Mesenchymal stem cell (in vitro differentiated cells and primary cell): ENCODE data around the gene SBSN.

ENCODE experiments used
- DNase-seq: peaks from one replicate; pipeline ENCODE4 v3.0.0-alpha.2; 2013
- H2AFZ ChIP-seq: one replicate; pipeline ENCODE4 v1.6.1; 2013; ENCODE audit warnings: low read depth, mild to moderate bottlenecking, control low read depth, inconsistent platforms, low read length, moderate library complexity
- H2AK5ac ChIP-seq: 2 replicates; pipeline ENCODE4 v1.6.1; 2013; ENCODE audit warnings: low read length, moderate library complexity, mild to moderate bottlenecking, inconsistent platforms; ENCODE audit not compliant: severe bottlenecking
- H2BK120ac ChIP-seq: one replicate; pipeline ENCODE4 v1.6.1; 2013; ENCODE audit warnings: low read depth, mild to moderate bottlenecking, inconsistent platforms, low read length, moderate library complexity
- H2BK12ac ChIP-seq, 2 experiments: one replicate each; pipeline ENCODE4 v1.6.1; 2013; ENCODE audit warnings: inconsistent platforms in 2 of 2, low read length in 2 of 2, mild to moderate bottlenecking in 2 of 2, moderate library complexity in 2 of 2, control low read depth in 1 of 2
- H2BK15ac ChIP-seq: one replicate; pipeline ENCODE4 v1.6.1; 2013; ENCODE audit warnings: mild to moderate bottlenecking, low read depth, inconsistent platforms; ENCODE audit not compliant: poor library complexity, severe bottlenecking
- H2BK5ac ChIP-seq: 2 replicates; pipeline ENCODE4 v1.6.1; 2013; ENCODE audit warnings: low read depth, mild to moderate bottlenecking, low read length, control low read depth, inconsistent platforms; ENCODE audit not compliant: poor library complexity, severe bottlenecking
- H3K14ac ChIP-seq, 2 experiments: one replicate each; pipeline ENCODE4 v1.6.1; 2013; ENCODE audit warnings: inconsistent platforms in 2 of 2, low read length in 2 of 2, control low read depth in 1 of 2, mild to moderate bottlenecking in 1 of 2, moderate library complexity in 1 of 2
- H3K18ac ChIP-seq, 2 experiments: one replicate each; pipeline ENCODE4 v1.6.1; 2013; ENCODE audit warnings: inconsistent platforms in 2 of 2, low read length in 2 of 2, control low read depth in 1 of 2, low read depth in 1 of 2, mild to moderate bottlenecking in 1 of 2
- H3K23ac ChIP-seq, 2 experiments: one replicate each; pipeline ENCODE4 v1.6.1; 2013; ENCODE audit warnings: inconsistent platforms in 2 of 2, low read length in 2 of 2, mild to moderate bottlenecking in 2 of 2, moderate library complexity in 2 of 2, control low read depth in 1 of 2
- H3K27ac ChIP-seq: 2 replicates; pipeline ENCODE4 v1.5.1; 2013; ENCODE audit warnings: mild to moderate bottlenecking, moderate library complexity, low read length, control low read depth, inconsistent platforms; ENCODE audit not compliant: poor library complexity, severe bottlenecking
- H3K27me3 ChIP-seq, 2 experiments: 2 replicates each; pipeline versions ENCODE4 v1.6.1 to v1.7.0; 2013; ENCODE audit warnings: low read length in 2 of 2, mild to moderate bottlenecking in 2 of 2, moderate library complexity in 2 of 2, control low read depth in 1 of 2, inconsistent platforms in 1 of 2; ENCODE audit not compliant: control insufficient read depth in 1 of 2, insufficient read depth in 1 of 2
- H3K36me3 ChIP-seq, 2 experiments: 2 replicates each; pipeline versions ENCODE4 v1.6.1 to v1.7.0; 2013; ENCODE audit warnings: low read length in 2 of 2, control low read depth in 1 of 2, inconsistent platforms in 1 of 2, low read depth in 1 of 2, mild to moderate bottlenecking in 1 of 2; ENCODE audit not compliant: insufficient read depth in 2 of 2, control insufficient read depth in 1 of 2
- H3K4ac ChIP-seq, 2 experiments: one replicate each; pipeline ENCODE4 v1.6.1; 2013; ENCODE audit warnings: inconsistent platforms in 2 of 2, low read length in 2 of 2, mild to moderate bottlenecking in 2 of 2, moderate library complexity in 2 of 2, control low read depth in 1 of 2, low read depth in 1 of 2
- H3K4me1 ChIP-seq: 2 replicates; pipeline ENCODE4 v1.6.1; 2013; ENCODE audit warnings: low read depth, low read length, control low read depth; ENCODE audit not compliant: control insufficient read depth, insufficient read depth
- H3K4me2 ChIP-seq: 2 replicates; pipeline ENCODE4 v1.6.1; 2013; ENCODE audit warnings: low read length, mild to moderate bottlenecking, inconsistent platforms; ENCODE audit not compliant: poor library complexity, severe bottlenecking
- H3K4me3 ChIP-seq, 2 experiments: 2 replicates each; pipeline versions ENCODE4 v1.5.1 to v1.7.0; 2013; ENCODE audit warnings: low read length in 2 of 2, mild to moderate bottlenecking in 2 of 2, control low read depth in 1 of 2, low read depth in 1 of 2; ENCODE audit not compliant: insufficient read depth in 1 of 2
- H3K79me1 ChIP-seq: replicated peaks from 2 replicates; pipeline ENCODE4 v1.6.1; 2013; ENCODE audit warnings: mild to moderate bottlenecking, control low read depth, low read length, inconsistent platforms; ENCODE audit not compliant: poor library complexity, severe bottlenecking
- H3K9ac ChIP-seq: 2 replicates; pipeline ENCODE4 v1.7.0; 2013; ENCODE audit warnings: mild to moderate bottlenecking, low read length, moderate library complexity
- H3K9me3 ChIP-seq: 2 replicates; pipeline ENCODE4 v1.7.0; 2013; ENCODE audit warnings: mild to moderate bottlenecking, low read length; ENCODE audit not compliant: control insufficient read depth
- H4K8ac ChIP-seq: one replicate; pipeline ENCODE4 v1.6.1; 2013; ENCODE audit warnings: inconsistent platforms, mild to moderate bottlenecking, low read length, moderate library complexity
- H4K91ac ChIP-seq: one replicate; pipeline ENCODE4 v1.6.1; 2013; ENCODE audit warnings: mild to moderate bottlenecking, low read length, inconsistent platforms
- WGBS: methylation state at CpG from one replicate; pipeline ENCODE4 v1.1.7; 2013; ENCODE audit warnings: mixed read lengths; 5-methylcytosine and 5-hydroxymethylcytosine counted together

Gene SBSN

GRCh38 chr19:35542209-35542608, 14.1 kb upstream of the SBSN start:
- Histone ChIP-seq H3K14ac (no peak overlapping the region), H3K79me1 (peaks cover 27% of the 10 kb centered on the region), H3K18ac (no peak overlapping the region), H2BK12ac (no peak overlapping the region), H4K91ac (no peak overlapping the region), H3K9ac (no peak overlapping the region), H3K9me3 (no peaks in the 10 kb centered on the region), H3K36me3 (peaks cover 26 to 30% of the 10 kb centered on the region in 2 experiments), H3K4me2 (no peak overlapping the region), H3K23ac (no peak overlapping the region), H3K27me3 (no peaks in the 10 kb centered on the region), H2AK5ac (no peak overlapping the region), H3K4me1 (peaks cover 14% of the 10 kb centered on the region), H3K4ac (no peak overlapping the region), H4K8ac (no peak overlapping the region), H2BK15ac (no peak overlapping the region), H2AFZ (no peak overlapping the region), H3K27ac (no peak overlapping the region), H2BK120ac (no peak overlapping the region), H3K4me3 (no peak overlapping the region), H2BK5ac (no peak overlapping the region)
- whole genome bisulfite sequencing: 98% methylated on average over 11 of the region's 11 CpGs
- DNase-seq: no peak

DNA sequence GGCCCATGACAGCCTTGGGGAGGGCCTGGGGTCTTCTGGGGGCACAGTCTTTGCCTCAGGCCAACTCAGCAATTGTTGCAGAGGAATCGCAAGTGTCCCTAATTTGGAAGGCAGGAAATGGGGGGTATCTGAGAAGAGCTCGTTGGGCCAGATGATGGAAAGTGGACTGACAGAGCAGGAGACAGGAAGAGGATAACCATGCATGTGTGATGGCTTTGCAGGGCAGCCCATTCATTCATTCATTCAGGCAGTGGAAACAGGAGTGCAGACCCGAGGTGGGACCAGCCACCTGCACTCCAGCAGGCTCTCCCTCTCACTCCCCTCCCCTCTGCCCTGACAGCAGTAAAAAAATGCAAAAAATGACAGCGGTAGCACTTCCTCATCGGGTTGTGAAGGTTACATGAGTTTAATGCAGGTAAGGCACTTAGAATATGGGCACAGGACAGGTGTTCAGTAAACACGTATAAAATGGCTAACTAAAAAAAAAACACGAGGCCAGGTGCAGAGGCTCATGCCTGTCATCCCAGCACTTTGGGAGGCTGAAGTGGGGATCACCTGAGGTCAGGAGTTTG, 12.3 kb upstream of the SBSN start:
- H3K14ac ChIP-seq: no peak overlapping the region
- no peak overlapping the region for H3K27ac ChIP-seq
- no peak overlapping the region for H2AFZ ChIP-seq
- 92% methylated on average over 7 of the region's 7 CpGs for WGBS
- DNase-seq: no peak
- peaks cover 19% of the 10 kb centered on the region for H3K79me1 ChIP-seq
- no peak overlapping the region for H3K4me3 ChIP-seq
- no peak overlapping the region for H2AK5ac ChIP-seq
- no peak overlapping the region for H3K9ac ChIP-seq
- H3K27me3 ChIP-seq: no peaks in the 10 kb centered on the region
- H2BK12ac ChIP-seq: no peak overlapping the region
- H4K8ac ChIP-seq: no peak overlapping the region
- no peak overlapping the region for H2BK5ac ChIP-seq
- H2BK120ac ChIP-seq: no peak overlapping the region
- H3K36me3 ChIP-seq: peaks cover 20 to 28% of the 10 kb centered on the region in 2 experiments
- no peak overlapping the region for H3K4ac ChIP-seq
- no peak overlapping the region for H3K18ac ChIP-seq
- no peak overlapping the region for H3K4me2 ChIP-seq
- H3K4me1 ChIP-seq: peaks cover 7% of the 10 kb centered on the region
- no peak overlapping the region for H4K91ac ChIP-seq
- no peak overlapping the region for H3K23ac ChIP-seq
- no peaks in the 10 kb centered on the region for H3K9me3 ChIP-seq
- H2BK15ac ChIP-seq: no peak overlapping the region

GRCh38 chr19:35539850-35540249, 11.7 kb upstream of the SBSN start:
- H2AK5ac ChIP-seq: no peak overlapping the region
- H3K9ac ChIP-seq: no peak overlapping the region
- no peaks in the 10 kb centered on the region for H3K9me3 ChIP-seq
- H3K18ac ChIP-seq: no peak overlapping the region
- H4K91ac ChIP-seq: no peak overlapping the region
- H2BK15ac ChIP-seq: no peak overlapping the region
- H2AFZ ChIP-seq: no peak overlapping the region
- H2BK120ac ChIP-seq: no peak overlapping the region
- no peak overlapping the region for H3K4me2 ChIP-seq
- H3K4me1 ChIP-seq: peaks cover 9% of the 10 kb centered on the region
- H3K79me1 ChIP-seq: peaks cover 16% of the 10 kb centered on the region
- no peak overlapping the region for H3K14ac ChIP-seq
- 97% methylated on average over 12 of the region's 12 CpGs for WGBS
- no peak overlapping the region for H2BK12ac ChIP-seq
- peaks cover 0 to 3% of the 10 kb centered on the region in 2 experiments for H3K27me3 ChIP-seq
- H3K23ac ChIP-seq: no peak overlapping the region
- no peak for DNase-seq
- H3K36me3 ChIP-seq: peaks cover 20 to 28% of the 10 kb centered on the region in 2 experiments
- no peak overlapping the region for H3K4me3 ChIP-seq
- no peak overlapping the region for H3K27ac ChIP-seq
- H4K8ac ChIP-seq: no peak overlapping the region
- no peak overlapping the region for H3K4ac ChIP-seq
- H2BK5ac ChIP-seq: no peak overlapping the region

GRCh38 chr19:35539314-35539713, 11.2 kb upstream of the SBSN start:
- WGBS: 84% methylated on average over 4 of the region's 6 CpGs
- H2BK120ac ChIP-seq: no peak overlapping the region
- H2BK15ac ChIP-seq: no peak overlapping the region
- no peaks in the 10 kb centered on the region for H3K9me3 ChIP-seq
- H3K27ac ChIP-seq: no peak overlapping the region
- DNase-seq: no peak
- H4K8ac ChIP-seq: no peak overlapping the region
- H3K27me3 ChIP-seq: peaks cover under 1 to 8% of the 10 kb centered on the region in 2 experiments
- H3K79me1 ChIP-seq: peaks cover 10% of the 10 kb centered on the region
- H3K9ac ChIP-seq: no peak overlapping the region
- H3K4me2 ChIP-seq: no peak overlapping the region
- H3K4me1 ChIP-seq: peaks cover 5% of the 10 kb centered on the region
- no peak overlapping the region for H3K4me3 ChIP-seq
- H3K14ac ChIP-seq: no peak overlapping the region
- H2AK5ac ChIP-seq: no peak overlapping the region
- no peak overlapping the region for H3K23ac ChIP-seq
- peaks cover 20 to 28% of the 10 kb centered on the region in 2 experiments for H3K36me3 ChIP-seq
- H3K4ac ChIP-seq: no peak overlapping the region
- H2AFZ ChIP-seq: no peak overlapping the region
- H3K18ac ChIP-seq: no peak overlapping the region
- no peak overlapping the region for H2BK12ac ChIP-seq
- no peak overlapping the region for H2BK5ac ChIP-seq
- H4K91ac ChIP-seq: no peak overlapping the region
